ENCODE data around the gene SNX8. TPM values are rescaled to one million over a fixed set of nuclear protein-coding genes. Genes with fewer than 3 reads are reported as not detected.

The SNX8 gene
- polyA plus RNA-seq, 2 of the 4 experiments (the other 2 are of a cell fraction): 21.2 to 36.3 TPM

DNA sequence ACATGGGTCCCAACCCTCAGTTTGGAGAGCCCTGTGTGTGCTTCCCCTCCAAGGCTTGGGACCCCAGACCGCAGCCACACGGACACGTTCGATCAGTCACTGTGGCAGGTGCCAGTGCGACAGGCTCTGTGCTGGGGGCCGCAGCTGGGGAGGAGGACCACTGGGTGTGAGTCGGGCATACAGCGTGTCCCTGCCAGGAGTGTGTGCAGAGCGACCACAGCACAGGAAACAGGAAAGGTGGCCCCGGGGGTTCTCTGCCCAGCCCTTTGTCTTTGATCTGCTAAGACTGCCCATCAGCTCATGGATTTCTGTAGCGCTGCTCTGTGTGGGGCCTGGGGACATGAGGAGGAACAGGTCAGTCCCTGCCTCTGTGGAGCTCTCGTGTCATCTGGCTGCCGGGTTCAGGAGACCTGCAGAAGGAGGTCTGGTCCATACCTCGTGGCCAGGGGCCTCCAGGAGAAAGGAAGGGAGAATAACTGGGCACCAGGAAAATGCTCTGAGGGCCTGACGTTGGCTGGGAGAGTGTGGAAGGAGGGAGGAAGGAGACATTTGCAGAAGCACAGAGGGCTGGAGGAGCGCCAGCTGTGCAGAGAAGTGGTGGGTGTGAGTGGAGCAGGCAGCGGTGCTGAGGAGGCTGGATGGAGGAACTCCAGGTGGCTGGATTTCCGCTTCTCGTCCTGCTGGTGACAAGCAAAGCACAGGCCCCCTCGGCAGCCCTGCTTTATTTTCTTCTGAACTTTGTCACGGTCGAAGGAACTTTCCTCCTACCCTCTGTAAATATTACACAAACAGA lies 68.2 kb downstream of the SNX8 start:
- WGBS (ENCODE audit: missing lambda C conversion rate): 87% methylated on average over 22 of the region's 22 CpGs
- CTCF ChIA-PET: interaction anchor here (0.6 to 2.5 kb wide), 7 partner anchors 12 to 110 kb away, joined by 3 to 26 read pairs (median 3); no protein-coding TSS in a partner anchor
- FAIRE-seq: no peak

DNA sequence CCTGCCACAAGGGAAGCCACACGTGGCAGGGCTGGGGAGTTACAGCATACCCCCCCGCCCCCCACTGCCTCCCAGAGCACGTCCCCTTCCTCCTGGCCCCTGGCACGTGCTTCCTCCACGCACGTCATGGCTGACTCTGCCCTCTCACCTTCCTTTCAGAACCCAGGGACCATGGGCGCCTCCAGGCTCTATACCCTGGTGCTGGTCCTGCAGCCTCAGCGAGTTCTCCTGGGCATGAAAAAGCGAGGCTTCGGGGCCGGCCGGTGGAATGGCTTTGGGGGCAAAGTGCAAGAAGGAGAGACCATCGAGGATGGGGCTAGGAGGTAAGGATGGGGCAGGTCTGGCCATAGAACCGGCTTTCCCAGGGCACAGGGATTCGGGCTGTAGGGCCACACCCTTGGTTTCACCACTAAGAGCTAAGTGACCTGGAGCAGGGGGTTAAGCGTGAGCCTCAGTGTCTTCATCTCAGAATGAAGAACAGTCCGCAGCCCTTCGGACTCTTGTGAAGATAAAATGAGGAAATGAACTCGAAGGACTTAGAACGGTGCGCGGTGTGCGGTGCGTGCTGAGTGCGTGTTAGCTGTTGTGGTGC lies 69.7 kb downstream of the SNX8 start:
- Histone ChIP-seq H3K4me1 (peaks cover 29% of the 10 kb centered on the region), H3K27ac (no peak overlapping the region), H3K4me2 (no peak overlapping the region), H3K9me3 (no peaks in the 10 kb centered on the region), H3K4me3 (no peak overlapping the region)
- POLR2A ChIA-PET: no interaction called here
- ATAC-seq: no peak
- 91% methylated on average over 23 of the region's 25 CpGs for WGBS (ENCODE audit: missing lambda C conversion rate)
- no peak for DNase-seq (ENCODE audit: low read depth in 1 of 2, low spot score in 1 of 2)
- TF ChIP-seq, protein P1, sequence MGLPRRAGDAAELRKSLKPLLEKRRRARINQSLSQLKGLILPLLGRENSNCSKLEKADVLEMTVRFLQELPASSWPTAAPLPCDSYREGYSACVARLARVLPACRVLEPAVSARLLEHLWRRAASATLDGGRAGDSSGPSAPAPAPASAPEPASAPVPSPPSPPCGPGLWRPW (IDR thresholded peaks at IDR 0.05): no peak
- TF ChIP-seq HOXA7 (CRISPR knock-in tag; IDR thresholded peaks at IDR 0.05) (no peak), HDAC2 (IDR thresholded peaks at IDR 0.05) (no peak), FOXS1 (CRISPR knock-in tag; IDR thresholded peaks at IDR 0.05) (no peak), HOXB13 (CRISPR knock-in tag; IDR thresholded peaks at IDR 0.05; ENCODE audit: low read depth) (no peak), ZSCAN20 (CRISPR knock-in tag; IDR thresholded peaks at IDR 0.05) (no peak), MAZ (IDR thresholded peaks at IDR 0.05; ENCODE audit: borderline replicate concordance, low read depth, low read length) (no peak), RFX5 (IDR thresholded peaks at IDR 0.05) (no peak), CBX2 (IDR thresholded peaks at IDR 0.05; ENCODE audit: borderline replicate concordance, low read depth) (no peak), KDM1A (IDR thresholded peaks at IDR 0.05; ENCODE audit: low read depth) (no peak)
- TF ChIP-seq, protein P2, sequence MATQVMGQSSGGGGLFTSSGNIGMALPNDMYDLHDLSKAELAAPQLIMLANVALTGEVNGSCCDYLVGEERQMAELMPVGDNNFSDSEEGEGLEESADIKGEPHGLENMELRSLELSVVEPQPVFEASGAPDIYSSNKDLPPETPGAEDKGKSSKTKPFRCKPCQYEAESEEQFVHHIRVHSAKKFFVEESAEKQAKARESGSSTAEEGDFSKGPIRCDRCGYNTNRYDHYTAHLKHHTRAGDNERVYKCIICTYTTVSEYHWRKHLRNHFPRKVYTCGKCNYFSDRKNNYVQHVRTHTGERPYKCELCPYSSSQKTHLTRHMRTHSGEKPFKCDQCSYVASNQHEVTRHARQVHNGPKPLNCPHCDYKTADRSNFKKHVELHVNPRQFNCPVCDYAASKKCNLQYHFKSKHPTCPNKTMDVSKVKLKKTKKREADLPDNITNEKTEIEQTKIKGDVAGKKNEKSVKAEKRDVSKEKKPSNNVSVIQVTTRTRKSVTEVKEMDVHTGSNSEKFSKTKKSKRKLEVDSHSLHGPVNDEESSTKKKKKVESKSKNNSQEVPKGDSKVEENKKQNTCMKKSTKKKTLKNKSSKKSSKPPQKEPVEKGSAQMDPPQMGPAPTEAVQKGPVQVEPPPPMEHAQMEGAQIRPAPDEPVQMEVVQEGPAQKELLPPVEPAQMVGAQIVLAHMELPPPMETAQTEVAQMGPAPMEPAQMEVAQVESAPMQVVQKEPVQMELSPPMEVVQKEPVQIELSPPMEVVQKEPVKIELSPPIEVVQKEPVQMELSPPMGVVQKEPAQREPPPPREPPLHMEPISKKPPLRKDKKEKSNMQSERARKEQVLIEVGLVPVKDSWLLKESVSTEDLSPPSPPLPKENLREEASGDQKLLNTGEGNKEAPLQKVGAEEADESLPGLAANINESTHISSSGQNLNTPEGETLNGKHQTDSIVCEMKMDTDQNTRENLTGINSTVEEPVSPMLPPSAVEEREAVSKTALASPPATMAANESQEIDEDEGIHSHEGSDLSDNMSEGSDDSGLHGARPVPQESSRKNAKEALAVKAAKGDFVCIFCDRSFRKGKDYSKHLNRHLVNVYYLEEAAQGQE (IDR thresholded peaks at IDR 0.05): no peak
- TF ChIP-seq, protein P3, sequence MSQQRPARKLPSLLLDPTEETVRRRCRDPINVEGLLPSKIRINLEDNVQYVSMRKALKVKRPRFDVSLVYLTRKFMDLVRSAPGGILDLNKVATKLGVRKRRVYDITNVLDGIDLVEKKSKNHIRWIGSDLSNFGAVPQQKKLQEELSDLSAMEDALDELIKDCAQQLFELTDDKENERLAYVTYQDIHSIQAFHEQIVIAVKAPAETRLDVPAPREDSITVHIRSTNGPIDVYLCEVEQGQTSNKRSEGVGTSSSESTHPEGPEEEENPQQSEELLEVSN (IDR thresholded peaks at IDR 0.05; ENCODE audit: borderline replicate concordance, low read depth): no peak
- TF ChIP-seq, protein P4, sequence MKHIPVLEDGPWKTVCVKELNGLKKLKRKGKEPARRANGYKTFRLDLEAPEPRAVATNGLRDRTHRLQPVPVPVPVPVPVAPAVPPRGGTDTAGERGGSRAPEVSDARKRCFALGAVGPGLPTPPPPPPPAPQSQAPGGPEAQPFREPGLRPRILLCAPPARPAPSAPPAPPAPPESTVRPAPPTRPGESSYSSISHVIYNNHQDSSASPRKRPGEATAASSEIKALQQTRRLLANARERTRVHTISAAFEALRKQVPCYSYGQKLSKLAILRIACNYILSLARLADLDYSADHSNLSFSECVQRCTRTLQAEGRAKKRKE (CRISPR knock-in tag; IDR thresholded peaks at IDR 0.05; ENCODE audit: low read depth): no peak
- TF ChIP-seq, protein P5, sequence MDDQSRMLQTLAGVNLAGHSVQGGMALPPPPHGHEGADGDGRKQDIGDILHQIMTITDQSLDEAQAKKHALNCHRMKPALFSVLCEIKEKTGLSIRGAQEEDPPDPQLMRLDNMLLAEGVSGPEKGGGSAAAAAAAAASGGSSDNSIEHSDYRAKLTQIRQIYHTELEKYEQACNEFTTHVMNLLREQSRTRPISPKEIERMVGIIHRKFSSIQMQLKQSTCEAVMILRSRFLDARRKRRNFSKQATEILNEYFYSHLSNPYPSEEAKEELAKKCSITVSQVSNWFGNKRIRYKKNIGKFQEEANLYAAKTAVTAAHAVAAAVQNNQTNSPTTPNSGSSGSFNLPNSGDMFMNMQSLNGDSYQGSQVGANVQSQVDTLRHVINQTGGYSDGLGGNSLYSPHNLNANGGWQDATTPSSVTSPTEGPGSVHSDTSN (IDR thresholded peaks at IDR 0.05): no peak
- CTCF ChIA-PET: interaction anchor here (2.3 to 2.5 kb wide), 2 partner anchors 15 to 104 kb away, joined by 5 to 26 read pairs; no protein-coding TSS in a partner anchor
- FAIRE-seq: no peak

More for the DNA sequence above, 68.2 kb downstream of the SNX8 start:
- POLR2A ChIA-PET: no interaction called here
- DNase-seq (ENCODE audit: low read depth in 1 of 2, low spot score in 1 of 2) (no peak), ATAC-seq (no peak)
- H3K9me3 ChIP-seq: no peaks in the 10 kb centered on the region
- no peak for TF ChIP-seq SMC3 (IDR thresholded peaks at IDR 0.05)
- TF ChIP-seq MAFK (IDR thresholded peaks at IDR 0.05; ENCODE audit: partially characterized antibody): no peak
- TF ChIP-seq EHMT2 (IDR thresholded peaks at IDR 0.05; ENCODE audit: low read depth): no peak
- no peak for TF ChIP-seq JUNB (IDR thresholded peaks at IDR 0.05)
- no peak for TF ChIP-seq POLR2AphosphoS2 (conservative IDR thresholded peaks at IDR 0.05; ENCODE audit: low read length)
- TF ChIP-seq FOSB (CRISPR knock-in tag; IDR thresholded peaks at IDR 0.05): no peak
- TF ChIP-seq, protein P2 (IDR thresholded peaks at IDR 0.05): no peak
- no peak for TF ChIP-seq GATA3 (IDR thresholded peaks at IDR 0.05; ENCODE audit: borderline replicate concordance)
- H3K27ac ChIP-seq: no peak overlapping the region
- H3K4me2 ChIP-seq: no peak overlapping the region
- H3K4me1 ChIP-seq: peaks cover 25% of the 10 kb centered on the region
- no peak overlapping the region for H3K4me3 ChIP-seq

Data from A549 (cell line).